Astrocyte of the spinal cord (primary cell): ENCODE measurements around the gene PUSL1.

ENCODE experiments used
- DNase-seq: peaks from one replicate; pipeline ENCODE4 v3.0.0; 2011; ENCODE audit warnings: low read depth, low spot score
- H3K4me3 ChIP-seq: 2 replicates; pipeline ENCODE4 v1.5.1; 2011; ENCODE audit warnings: low read depth, mild to moderate bottlenecking, low read length, moderate library complexity
- in situ Hi-C: cut with HindIII; loops from 2 replicates; pipeline ENCODE4 v1.10.0; 2017; ENCODE audit warnings: low sequenced_read_pairs
- TF ChIP-seq, protein P1 (sequence below): IDR thresholded peaks from 2 replicates; pipeline ENCODE4 v1.5.1; 2012; ENCODE audit warnings: low read depth, mild to moderate bottlenecking, low read length, inconsistent platforms

Gene PUSL1

DNA sequence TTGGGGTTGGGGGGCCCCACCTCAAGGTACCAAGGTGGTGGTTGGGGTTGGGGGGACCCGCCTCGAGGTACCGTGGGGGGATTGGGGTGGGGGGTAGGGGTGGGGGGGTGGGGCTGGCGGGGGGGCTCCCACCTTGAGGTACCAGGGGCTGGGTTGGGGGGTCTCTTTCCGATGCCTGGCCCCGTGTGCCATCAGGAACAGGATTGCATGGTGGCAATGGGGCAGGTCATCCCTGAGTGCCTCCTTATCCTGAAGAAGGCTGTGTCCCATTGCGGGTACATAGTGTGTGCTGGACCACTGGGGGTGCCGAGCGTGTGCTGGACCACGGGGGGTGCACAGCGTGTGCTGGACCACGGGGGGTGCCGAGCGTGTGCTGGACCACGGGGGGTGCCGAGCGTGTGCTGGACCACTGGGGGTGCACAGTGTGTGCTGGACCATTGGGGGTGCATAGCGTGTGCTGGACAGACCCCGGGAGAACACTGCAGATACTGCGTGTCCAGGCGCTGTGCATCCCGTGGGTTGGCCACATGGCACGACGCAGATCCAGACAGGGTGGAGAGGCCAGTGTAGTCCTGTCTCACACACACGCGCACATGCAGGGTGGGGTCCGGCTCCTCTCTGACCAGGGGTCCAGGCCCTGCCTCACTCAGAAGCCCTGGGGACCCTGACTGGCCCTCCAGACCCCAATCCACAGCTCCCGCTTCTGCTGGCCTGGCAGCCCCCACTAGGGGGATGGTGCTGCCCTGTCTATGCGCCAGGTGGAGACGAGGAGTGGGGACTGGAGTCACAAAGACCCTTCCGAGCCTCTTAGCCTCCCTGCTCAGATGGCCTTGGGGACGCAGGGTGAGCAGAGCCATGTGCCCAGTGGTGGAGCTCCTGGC lies 23.9 kb upstream of the PUSL1 start:
- DNase-seq, result no peak
- no peak overlapping the region for H3K4me3 ChIP-seq
- in situ Hi-C loops, result no loop called here
- TF ChIP-seq, protein P1, sequence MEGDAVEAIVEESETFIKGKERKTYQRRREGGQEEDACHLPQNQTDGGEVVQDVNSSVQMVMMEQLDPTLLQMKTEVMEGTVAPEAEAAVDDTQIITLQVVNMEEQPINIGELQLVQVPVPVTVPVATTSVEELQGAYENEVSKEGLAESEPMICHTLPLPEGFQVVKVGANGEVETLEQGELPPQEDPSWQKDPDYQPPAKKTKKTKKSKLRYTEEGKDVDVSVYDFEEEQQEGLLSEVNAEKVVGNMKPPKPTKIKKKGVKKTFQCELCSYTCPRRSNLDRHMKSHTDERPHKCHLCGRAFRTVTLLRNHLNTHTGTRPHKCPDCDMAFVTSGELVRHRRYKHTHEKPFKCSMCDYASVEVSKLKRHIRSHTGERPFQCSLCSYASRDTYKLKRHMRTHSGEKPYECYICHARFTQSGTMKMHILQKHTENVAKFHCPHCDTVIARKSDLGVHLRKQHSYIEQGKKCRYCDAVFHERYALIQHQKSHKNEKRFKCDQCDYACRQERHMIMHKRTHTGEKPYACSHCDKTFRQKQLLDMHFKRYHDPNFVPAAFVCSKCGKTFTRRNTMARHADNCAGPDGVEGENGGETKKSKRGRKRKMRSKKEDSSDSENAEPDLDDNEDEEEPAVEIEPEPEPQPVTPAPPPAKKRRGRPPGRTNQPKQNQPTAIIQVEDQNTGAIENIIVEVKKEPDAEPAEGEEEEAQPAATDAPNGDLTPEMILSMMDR, result no peak

DNA sequence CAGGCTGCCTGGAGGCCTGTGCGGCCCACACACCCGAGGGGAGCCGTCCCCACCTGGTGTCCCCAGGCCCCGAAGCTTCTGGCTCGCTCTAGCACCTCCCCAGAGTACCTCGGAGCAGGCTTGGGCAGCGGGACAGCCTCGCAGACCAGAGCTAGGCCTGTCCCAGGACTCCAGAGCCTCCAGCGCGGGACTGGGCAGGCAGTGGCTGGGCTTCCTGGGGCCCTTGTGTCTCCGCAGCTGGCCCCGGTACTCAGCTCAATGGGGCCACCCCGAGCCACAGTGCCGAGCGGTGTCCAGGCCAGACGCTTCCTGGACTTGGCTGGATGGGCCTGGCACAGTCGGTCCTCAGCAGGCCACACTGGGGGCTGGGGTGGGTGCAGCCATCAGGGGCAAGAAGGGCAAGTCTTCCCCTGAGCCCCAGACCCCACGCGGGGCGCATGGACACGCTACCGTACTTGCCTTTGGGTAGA lies 23.3 kb upstream of the PUSL1 start:
- H3K4me3 ChIP-seq, result no peak overlapping the region
- in situ Hi-C loops, result no loop called here
- DNase-seq, result no peak
- TF ChIP-seq, protein P1, result no peak

DNA sequence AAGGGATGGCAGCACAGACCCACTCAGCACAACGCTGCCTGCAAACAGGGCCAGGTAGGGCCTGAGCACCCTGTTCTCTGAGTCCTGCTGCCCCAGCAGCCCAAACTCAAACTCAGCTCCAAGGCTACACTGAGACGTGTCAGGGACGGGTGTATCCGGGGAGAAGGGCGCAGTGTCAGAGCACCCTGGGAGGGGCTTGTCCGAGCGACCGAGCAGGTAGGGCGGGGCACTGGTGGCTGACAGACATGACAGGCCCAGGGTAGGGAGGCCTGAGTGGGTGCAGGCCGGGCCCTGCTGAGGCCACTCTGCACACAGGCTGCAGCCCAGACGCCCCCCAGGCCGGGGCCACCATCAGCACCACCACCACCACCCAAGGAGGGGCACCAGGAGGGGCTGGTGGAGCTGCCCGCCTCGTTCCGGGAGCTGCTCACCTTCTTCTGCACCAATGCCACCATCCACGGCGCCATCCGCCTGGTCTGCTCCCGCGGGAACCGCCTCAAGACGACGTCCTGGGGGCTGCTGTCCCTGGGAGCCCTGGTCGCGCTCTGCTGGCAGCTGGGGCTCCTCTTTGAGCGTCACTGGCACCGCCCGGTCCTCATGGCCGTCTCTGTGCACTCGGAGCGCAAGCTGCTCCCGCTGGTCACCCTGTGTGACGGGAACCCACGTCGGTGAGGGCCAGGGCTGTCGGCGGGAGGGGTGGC lies 22.6 kb upstream of the PUSL1 start:
- no peak for DNase-seq
- in situ Hi-C loops, result no loop called here
- H3K4me3 ChIP-seq, result no peak overlapping the region
- TF ChIP-seq, protein P1, result no peak

- no peak overlapping the region for H3K4me3 ChIP-seq
- DNase-seq, result no peak
- TF ChIP-seq, protein P1, result no peak
- in situ Hi-C loops, result no loop called here
Observed at GRCh38 chr1:1286313-1287261, 21.8 kb upstream of the PUSL1 start.

GRCh38 chr1:1287288-1288110 lies 20.9 kb upstream of the PUSL1 start:
- DNase-seq, result no peak
- TF ChIP-seq, protein P1, result no peak
- in situ Hi-C loops, result no loop called here

More at GRCh38 chr1:1287288-1288110, 20.9 kb upstream of the PUSL1 start:
- no peak overlapping the region for H3K4me3 ChIP-seq
